ENCODE data around the gene PYGO2.

Gene PYGO2

GRCh38 chr1:154963643-154964042 lies 2.1 kb upstream of the PYGO2 start:
- peaks cover 21 to 27% of the 10 kb centered on the region in 2 experiments for H3K4me1 ChIP-seq (ENCODE audit: control insufficient read depth in 1 of 2, insufficient read depth in 1 of 2, low read depth in 1 of 2, low read length in 1 of 2)
- no peak overlapping the region for H3K4me3 ChIP-seq (ENCODE audit: low read depth in 1 of 2, low read length in 1 of 2)
- no peaks in the 10 kb centered on the region for H3K9me3 ChIP-seq
- peak overlapping the region; percentile 13 for H3K27ac ChIP-seq
- no peaks in the 10 kb centered on the region for H3K27me3 ChIP-seq
- peaks cover 67% of the 10 kb centered on the region for H3K36me3 ChIP-seq
- TF ChIP-seq CTCF (IDR thresholded peaks at IDR 0.05), result no peak

- Histone ChIP-seq H3K27me3 (no peaks in the 10 kb centered on the region), H3K27ac (peak overlapping the region; percentile 98), H3K4me1 (ENCODE audit: control insufficient read depth in 1 of 2, insufficient read depth in 1 of 2, low read depth in 1 of 2, low read length in 1 of 2) (peaks cover 21 to 27% of the 10 kb centered on the region in 2 experiments), H3K9me3 (no peaks in the 10 kb centered on the region), H3K4me3 (ENCODE audit: low read depth in 1 of 2, low read length in 1 of 2) (no peak overlapping the region), H3K36me3 (peaks cover 63% of the 10 kb centered on the region)
- TF ChIP-seq CTCF (IDR thresholded peaks at IDR 0.05), result no peak
Measured at GRCh38 chr1:154962795-154963330, 1.3 kb upstream of the PYGO2 start.

- H3K4me1 ChIP-seq (ENCODE audit: control insufficient read depth in 1 of 2, insufficient read depth in 1 of 2, low read depth in 1 of 2, low read length in 1 of 2), result peaks cover 21 to 27% of the 10 kb centered on the region in 2 experiments
- H3K9me3 ChIP-seq, result no peaks in the 10 kb centered on the region
- H3K4me3 ChIP-seq (ENCODE audit: low read depth in 1 of 2, low read length in 1 of 2), result peak overlapping the region; percentile 88 to 99
- TF ChIP-seq CTCF (IDR thresholded peaks at IDR 0.05), result no peak
- H3K27ac ChIP-seq, result peak overlapping the region; percentile 98
- peaks cover 57% of the 10 kb centered on the region for H3K36me3 ChIP-seq
- no peaks in the 10 kb centered on the region for H3K27me3 ChIP-seq
Measured at GRCh38 chr1:154962156-154962749, 671 bp upstream of the PYGO2 start.

GRCh38 chr1:154960446-154961136 lies 991 bp downstream of the PYGO2 start:
- Histone ChIP-seq H3K4me3 (ENCODE audit: low read depth in 1 of 2, low read length in 1 of 2) (peak overlapping the region; percentile 88 to 99), H3K27me3 (no peaks in the 10 kb centered on the region), H3K9me3 (no peaks in the 10 kb centered on the region), H3K4me1 (ENCODE audit: control insufficient read depth in 1 of 2, insufficient read depth in 1 of 2, low read depth in 1 of 2, low read length in 1 of 2) (peaks cover 31 to 39% of the 10 kb centered on the region in 2 experiments), H3K36me3 (peaks cover 40% of the 10 kb centered on the region), H3K27ac (peak overlapping the region; percentile 98)
- no peak for TF ChIP-seq CTCF (IDR thresholded peaks at IDR 0.05)

- H3K4me3 ChIP-seq (ENCODE audit: low read depth in 1 of 2, low read length in 1 of 2), result no peak overlapping the region
- peaks cover 28% of the 10 kb centered on the region for H3K36me3 ChIP-seq
- H3K27me3 ChIP-seq, result no peaks in the 10 kb centered on the region
- peaks cover 43 to 51% of the 10 kb centered on the region in 2 experiments for H3K4me1 ChIP-seq (ENCODE audit: control insufficient read depth in 1 of 2, insufficient read depth in 1 of 2, low read depth in 1 of 2, low read length in 1 of 2)
- peak overlapping the region; percentile 12 for H3K27ac ChIP-seq
- no peak for TF ChIP-seq CTCF (IDR thresholded peaks at IDR 0.05)
- no peaks in the 10 kb centered on the region for H3K9me3 ChIP-seq
Measured at GRCh38 chr1:154959426-154959780, 2.2 kb downstream of the PYGO2 start.
